Activated CD8-positive, alpha-beta memory T cell treated with anti-CD3 and anti-CD28 coated beads, Interleukin-2, amount 50 U/mL, for 24 hours (primary cell): Measurements from ENCODE around the gene EFTUD2.

ENCODE experiments used
- DNase-seq: peaks from one replicate; pipeline ENCODE4 v3.0.0-alpha.2; 2020; ENCODE audit errors: extremely low read depth

Gene EFTUD2

GRCh38 chr17:44925731-44926697 is 26.8 kb upstream of the EFTUD2 start:
- DNase-seq, result no peak

- no peak for DNase-seq
Observed at GRCh38 chr17:44924107-44924544, 24.9 kb upstream of the EFTUD2 start.

- DNase-seq, result no peak
Observed at GRCh38 chr17:44922746-44923470, 23.7 kb upstream of the EFTUD2 start.

- no peak for DNase-seq
Observed at GRCh38 chr17:44922136-44922535, 22.9 kb upstream of the EFTUD2 start.

GRCh38 chr17:44921122-44921882 is 22.1 kb upstream of the EFTUD2 start:
- no peak for DNase-seq

GRCh38 chr17:44920565-44920940 is 21.3 kb upstream of the EFTUD2 start:
- no peak for DNase-seq

GRCh38 chr17:44919885-44920564 is 20.8 kb upstream of the EFTUD2 start:
- DNase-seq, result no peak

GRCh38 chr17:44919411-44919810 is 20.2 kb upstream of the EFTUD2 start:
- no peak for DNase-seq

- no peak for DNase-seq
Observed at GRCh38 chr17:44918006-44918405, 18.8 kb upstream of the EFTUD2 start.

GRCh38 chr17:44917456-44917855 is 18.2 kb upstream of the EFTUD2 start:
- DNase-seq, result no peak

GRCh38 chr17:44916781-44917241 is 17.6 kb upstream of the EFTUD2 start:
- DNase-seq, result no peak

- no peak for DNase-seq
Observed at GRCh38 chr17:44915862-44916780, 16.9 kb upstream of the EFTUD2 start.

- no peak for DNase-seq
Observed at GRCh38 chr17:44915321-44915726, 16.1 kb upstream of the EFTUD2 start, which contains the start of gene GFAP. TSS of gene GFAP (minus strand) at chr17:44915500. CDS start at chr17:44915486, 14 bp downstream.

GRCh38 chr17:44914698-44915271 is 15.5 kb upstream of the EFTUD2 start:
- no peak for DNase-seq

GRCh38 chr17:44914148-44914547 is 14.9 kb upstream of the EFTUD2 start:
- no peak for DNase-seq

- DNase-seq, result no peak
Observed at GRCh38 chr17:44913676-44914075, 14.4 kb upstream of the EFTUD2 start.

GRCh38 chr17:44912763-44913544 is 13.7 kb upstream of the EFTUD2 start:
- DNase-seq, result no peak

GRCh38 chr17:44911133-44912001 is 12.1 kb upstream of the EFTUD2 start:
- DNase-seq, result no peak
